HCT116 (cell line): ENCODE measurements around the gene CSNK1G2. TPM values are rescaled to one million over a fixed set of nuclear protein-coding genes. Genes with fewer than 3 reads are reported as not detected.

Experiments used
- ATAC-seq: fragments of 200-7000 bp; cut with Tn5 transposase; 2 replicates; pipeline ENCODE4 v1.9.1; 2020; ENCODE audit warnings: mild to moderate bottlenecking, moderate library complexity
- BruUV-seq: library from RNA; stranded (reverse); fragments of 400-500 nt; replicated peaks from 2 replicates; lab custom pipeline; 2021; lab: Mats Ljungman, UMichigan
- CTCF ChIA-PET: fragments of 300-600 bp; sonication (Branson Sonifier 250); formaldehyde crosslinking; loops from one replicate; lab custom pipeline; 2021; ENCODE audit warnings: antibody characterized with exemption; lab: Charles Lee
- POLR2A ChIA-PET: fragments of 300-600, 350-600 bp; sonication (Branson Sonifier 250); formaldehyde crosslinking; loops from one replicate; lab custom pipeline; 2021; ENCODE audit warnings: antibody characterized with exemption; lab: Charles Lee
- RAD21 ChIA-PET, 2 experiments: fragments of 300-600 bp; sonication (Branson Sonifier 250); formaldehyde crosslinking; loops; one replicate each; lab custom pipeline; 2023; ENCODE audit warnings: low total read pairs in 2 of 2; ENCODE audit not compliant: uncharacterized antibody in 2 of 2, unreplicated experiment in 2 of 2, low non-redundant PET in 1 of 2; lab: Charles Lee
- DNase-seq: peaks from one replicate; pipeline ENCODE4 v3.0.0-alpha.2; 2010; ENCODE audit warnings: low read depth, low spot score
- H2AFZ ChIP-seq: fragments of 200-600 bp; shearing (Covaris generic), sonication (generic); 2 replicates; pipeline ENCODE4 v1.6.1; 2017; ENCODE audit warnings: low read depth, mixed run types, mixed read lengths, antibody characterized with exemption, low read length; ENCODE audit not compliant: poor library complexity, severe bottlenecking
- H3K27ac ChIP-seq: 2 replicates; pipeline ENCODE4 v1.5.1; 2012; ENCODE audit warnings: low read depth, low read length
- H3K27me3 ChIP-seq: fragments of 200-600 bp; sonication (generic); 2 replicates; pipeline ENCODE4 v1.6.1; 2016; ENCODE audit warnings: mixed run types, low read length, mixed read lengths; ENCODE audit not compliant: insufficient read depth
- H3K36me3 ChIP-seq, 2 experiments: fragments of 200-500 bp in 1 of 2; fragments of 200-600 bp in 1 of 2; sonication (Bioruptor generic) in 1 of 2; sonication (generic) in 1 of 2; 2 replicates each; pipeline versions ENCODE4 v1.5.1 to v1.6.1; 2014 to 2016; ENCODE audit warnings: low read length in 2 of 2, inconsistent platforms in 1 of 2, mixed read lengths in 1 of 2, mixed run types in 1 of 2; ENCODE audit not compliant: insufficient read depth in 2 of 2, control insufficient read depth in 1 of 2
- H3K4me1 ChIP-seq, 2 experiments: fragments of 200-600 bp in 1 of 2; sonication (generic) in 1 of 2; 2 replicates each; pipeline versions ENCODE4 v1.5.1 to v1.6.1; 2012 to 2017; ENCODE audit warnings: low read length in 2 of 2, inconsistent platforms in 1 of 2, mild to moderate bottlenecking in 1 of 2, mixed read lengths in 1 of 2, mixed run types in 1 of 2, moderate library complexity in 1 of 2; ENCODE audit not compliant: insufficient read depth in 2 of 2, control insufficient read depth in 1 of 2
- H3K4me2 ChIP-seq: fragments of 200-600 bp; sonication (generic); 2 replicates; pipeline ENCODE4 v1.6.1; 2017; ENCODE audit warnings: mixed run types, low read length, mixed read lengths
- H3K4me3 ChIP-seq, 2 experiments: fragments of 200-600 bp in 1 of 2; sonication (generic) in 1 of 2; replicated peaks in 1 of 2; 2 replicates each; pipeline ENCODE4 v1.5.1; 2011 to 2016; ENCODE audit warnings: low read length in 2 of 2, control low read depth in 1 of 2, low read depth in 1 of 2, mild to moderate bottlenecking in 1 of 2, mixed read lengths in 1 of 2, mixed run types in 1 of 2
- H3K79me2 ChIP-seq: fragments of 200-600 bp; sonication (generic); 2 replicates; pipeline ENCODE4 v1.6.1; 2017; ENCODE audit warnings: mild to moderate bottlenecking, mixed run types, low read length, moderate library complexity, mixed read lengths; ENCODE audit not compliant: insufficient read depth
- H3K9ac ChIP-seq: fragments of 200-600 bp; sonication (generic); 2 replicates; pipeline ENCODE4 v1.6.1; 2016; ENCODE audit warnings: low read length, mixed read lengths
- H3K9me2 ChIP-seq: fragments of 200-600 bp; sonication (generic), shearing (Covaris generic); 2 replicates; pipeline ENCODE4 v1.6.1; 2017; ENCODE audit warnings: mixed run types, mild to moderate bottlenecking, moderate library complexity; ENCODE audit not compliant: insufficient read depth
- H3K9me3 ChIP-seq, 2 experiments: fragments of 200-500 bp in 1 of 2; fragments of 200-600 bp in 1 of 2; sonication (Bioruptor generic) in 1 of 2; sonication (generic) in 1 of 2; 2 replicates each; pipeline ENCODE4 v1.6.1; 2014 to 2017; ENCODE audit warnings: low read length in 2 of 2, mixed read lengths in 2 of 2, inconsistent platforms in 1 of 2, low read depth in 1 of 2, mild to moderate bottlenecking in 1 of 2, mixed run types in 1 of 2, moderate library complexity in 1 of 2; ENCODE audit not compliant: control insufficient read depth in 1 of 2, insufficient read depth in 1 of 2
- H4K20me1 ChIP-seq: fragments of 200-600 bp; sonication (generic), shearing (Covaris generic); 2 replicates; pipeline ENCODE4 v1.6.1; 2017; ENCODE audit warnings: mixed run types, mild to moderate bottlenecking, moderate library complexity; ENCODE audit not compliant: insufficient read depth
- CBX3 ChIP-seq: IDR thresholded peaks from 2 replicates; pipeline ENCODE4 v1.6.1; 2012; ENCODE audit warnings: low read depth
- CEBPB ChIP-seq: IDR thresholded peaks from 2 replicates; pipeline ENCODE4 v1.6.1; 2012; ENCODE audit warnings: low read depth
- ELF1 ChIP-seq: IDR thresholded peaks from 2 replicates; pipeline ENCODE4 v1.6.1; 2012; ENCODE audit warnings: low read depth, borderline replicate concordance
- POLR2A ChIP-seq: IDR thresholded peaks from 2 replicates; pipeline ENCODE4 v1.7.0; 2011; ENCODE audit warnings: borderline replicate concordance; ENCODE audit not compliant: insufficient read depth, insufficient read length; ENCODE audit errors: extremely low read depth
- POLR2AphosphoS5 ChIP-seq: IDR thresholded peaks from 2 replicates; pipeline ENCODE4 v1.6.1; 2011; ENCODE audit warnings: mild to moderate bottlenecking, low read depth, low read length, moderate library complexity
- REST ChIP-seq: IDR thresholded peaks from 2 replicates; pipeline ENCODE4 v1.6.1; 2012; ENCODE audit warnings: low read depth
- SP1 ChIP-seq: IDR thresholded peaks from 2 replicates; pipeline ENCODE4 v1.6.1; 2012; ENCODE audit warnings: low read depth
- TCF7L2 ChIP-seq: IDR thresholded peaks from 2 replicates; pipeline ENCODE4 v1.7.0; 2011; ENCODE audit warnings: borderline replicate concordance, inconsistent platforms; ENCODE audit not compliant: insufficient read depth, insufficient read length; ENCODE audit errors: extremely low read depth
- ZBTB33 ChIP-seq: IDR thresholded peaks from 2 replicates; pipeline ENCODE4 v1.6.1; 2011; ENCODE audit warnings: mild to moderate bottlenecking, low read length, moderate library complexity; ENCODE audit not compliant: insufficient replicate concordance; ENCODE audit errors: extremely low read depth
- intact Hi-C: fragments of 100-400 bp; cut with micrococcal nuclease; formaldehyde crosslinking; loops from 2 replicates; pipeline ENCODE4 v1.10.0; 2022
- total RNA-seq: library from RNA; stranded (reverse); gene quantifications from one replicate; pipeline ENCODE4 v1.2.1, GENCODE V29; 2021; ENCODE audit not compliant: unreplicated experiment
- TF ChIP-seq, protein P1 (sequence below): IDR thresholded peaks from 2 replicates; pipeline ENCODE4 v1.6.1; 2012

The CSNK1G2 gene
- total RNA-seq, 1 experiment from 2014 or later = 97.9 TPM

- Histone ChIP-seq H3K9me3 (no peaks in the 10 kb centered on the region), H3K9me2 (no peaks in the 10 kb centered on the region), H3K9ac (peak overlapping the region; percentile 89), H3K27me3 (no peaks in the 10 kb centered on the region), H3K27ac (peak overlapping the region; percentile 85), H3K4me3 (peak overlapping the region; percentile 46 to 95), H4K20me1 (no peaks in the 10 kb centered on the region), H2AFZ (peak overlapping the region; percentile 72), H3K36me3 (peaks cover 0 to 4% of the 10 kb centered on the region in 2 experiments; a peak in 1 of 4 replicates), H3K4me2 (peak overlapping the region; percentile 99), H3K79me2 (peaks cover 42% of the 10 kb centered on the region), H3K4me1 (peaks cover 9 to 26% of the 10 kb centered on the region in 2 experiments; a peak in 3 of 4 replicates)
- ATAC-seq (0 out of 2 replicates have a peak, but pooled peaks have one; percentile 0), DNase-seq (no peak)
- CTCF ChIA-PET = interaction anchor here (1.2 kb wide), 2 partner anchors 24 to 29 kb away, joined by 3 read pairs; no protein-coding TSS in a partner anchor
- RAD21 ChIA-PET = no interaction called here
- no TSS peak for BruUV-seq
- no peak for TF ChIP-seq CEBPB
- intact Hi-C loops = loop anchor here (5.0 kb wide), 1 partner anchor 248 kb away; the partner anchor contains the start of gene AP3D1
- POLR2A ChIA-PET = interaction anchor here (1.0 kb wide), 1 partner anchor 636 kb away, joined by 3 read pairs; the partner anchor contains the start of gene CIRBP
Observed at GRCh38 chr19:1904860-1905109, 36.2 kb upstream of the CSNK1G2 start.

GRCh38 chr19:1905110-1905862 is 35.7 kb upstream of the CSNK1G2 start, which contains the start of the genes ADAT3 and SCAMP4:
ADAT3 (plus strand) TSS chr19:1905399; CDS start chr19:1912048, 6,649 bp downstream.
SCAMP4 (plus strand) TSS chr19:1905399; CDS start chr19:1915020, 9,621 bp downstream.
- peak; percentile 95 for ATAC-seq
- Histone ChIP-seq H2AFZ (peak within 1 kb of the TSS; percentile 72), H3K4me1 (peaks cover 9 to 26% of the 10 kb centered on the region in 2 experiments; a peak in 3 of 4 replicates), H3K9me2 (no peaks in the 10 kb centered on the region), H3K79me2 (peaks cover 47% of the 10 kb centered on the region), H3K27me3 (no peaks in the 10 kb centered on the region), H4K20me1 (no peaks in the 10 kb centered on the region), H3K9ac (peak within 1 kb of the TSS; percentile 89), H3K4me3 (peak within 1 kb of the TSS; percentile 55 to 95), H3K36me3 (peaks cover 0 to 4% of the 10 kb centered on the region in 2 experiments; a peak in 1 of 4 replicates), H3K9me3 (no peaks in the 10 kb centered on the region), H3K4me2 (peak within 1 kb of the TSS; percentile 99), H3K27ac (peak within 1 kb of the TSS; percentile 85)
- RAD21 ChIA-PET = no interaction called here
- peak; percentile 98 for DNase-seq
- intact Hi-C loops = loop anchor here (5.0 kb wide), 1 partner anchor 247 kb away; the partner anchor contains the start of gene AP3D1
- no TSS peak for BruUV-seq
- CTCF ChIA-PET = interaction anchor here (1.2 to 1.3 kb wide), 2 partner anchors 23 to 41 kb away, joined by 3 to 6 read pairs; no protein-coding TSS in a partner anchor
- POLR2A ChIA-PET = interaction anchor here (1.0 to 1.5 kb wide), 3 partner anchors 29 to 126 kb away, joined by 3 to 5 read pairs (median 4); no protein-coding TSS in a partner anchor
- peak; percentile 90 for TF ChIP-seq POLR2AphosphoS5
- no peak for TF ChIP-seq REST
- TF ChIP-seq, protein P1, sequence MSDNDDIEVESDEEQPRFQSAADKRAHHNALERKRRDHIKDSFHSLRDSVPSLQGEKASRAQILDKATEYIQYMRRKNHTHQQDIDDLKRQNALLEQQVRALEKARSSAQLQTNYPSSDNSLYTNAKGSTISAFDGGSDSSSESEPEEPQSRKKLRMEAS = peak; percentile 79
- peak; percentile 35 for TF ChIP-seq TCF7L2
- peak; percentile 60 for TF ChIP-seq POLR2A
- no peak; the same call in 1 of the 2 replicates for TF ChIP-seq CBX3
- peak; percentile 65 for TF ChIP-seq ZBTB33
- no peak; the same call in 1 of the 2 replicates for TF ChIP-seq ELF1
- TF ChIP-seq SP1 = peak; percentile 81
